Duodenal mucosa (tissue), 2 donors: ENCODE results near the gene RAB12.
A peak's percentile ranks its signal among the peaks of the same experiment; 100 is the strongest.
"Not testable (repeated sequence)": the region's sequence is repeated elsewhere in the genome, so short reads cannot be mapped to it uniquely, and the experiment has no call there.

Experiments used
- H3K27ac ChIP-seq: one replicate; pipeline ENCODE4 v1.7.0; 2013; ENCODE audit warnings: low read depth, low read length
- H3K27me3 ChIP-seq, 2 donors: one replicate each; pipeline ENCODE4 v1.7.0; 2013; ENCODE audit warnings: low read length in 2 of 2, control low read depth in 1 of 2; ENCODE audit not compliant: insufficient read depth in 2 of 2, control insufficient read depth in 1 of 2
- H3K36me3 ChIP-seq, 2 donors: one replicate each; pipeline ENCODE4 v1.7.0; 2013; ENCODE audit warnings: low read length in 2 of 2, control low read depth in 1 of 2; ENCODE audit not compliant: insufficient read depth in 2 of 2, control insufficient read depth in 1 of 2
- H3K4me1 ChIP-seq, 2 donors: one replicate each; pipeline ENCODE4 v1.7.0; 2013; ENCODE audit warnings: low read length in 2 of 2, control low read depth in 1 of 2; ENCODE audit not compliant: insufficient read depth in 2 of 2, control insufficient read depth in 1 of 2
- H3K4me3 ChIP-seq, 2 donors: one replicate each; pipeline ENCODE4 v1.7.0; 2013; ENCODE audit warnings: low read length in 2 of 2, low read depth in 1 of 2
- H3K9ac ChIP-seq, 2 donors: one replicate each; pipeline ENCODE4 v1.7.0; 2013; ENCODE audit warnings: low read length in 2 of 2, low read depth in 1 of 2
- H3K9me3 ChIP-seq, 2 donors: one replicate each; pipeline ENCODE4 v1.7.0; 2013; ENCODE audit warnings: low read length in 2 of 2, control low read depth in 1 of 2; ENCODE audit not compliant: control insufficient read depth in 1 of 2

RAB12 gene, protein sequence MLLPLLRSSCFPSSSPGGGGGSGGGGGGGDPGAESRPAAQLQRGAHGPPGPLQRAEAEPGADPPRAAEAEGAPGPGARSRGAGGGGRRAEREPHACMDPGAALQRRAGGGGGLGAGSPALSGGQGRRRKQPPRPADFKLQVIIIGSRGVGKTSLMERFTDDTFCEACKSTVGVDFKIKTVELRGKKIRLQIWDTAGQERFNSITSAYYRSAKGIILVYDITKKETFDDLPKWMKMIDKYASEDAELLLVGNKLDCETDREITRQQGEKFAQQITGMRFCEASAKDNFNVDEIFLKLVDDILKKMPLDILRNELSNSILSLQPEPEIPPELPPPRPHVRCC

DNA sequence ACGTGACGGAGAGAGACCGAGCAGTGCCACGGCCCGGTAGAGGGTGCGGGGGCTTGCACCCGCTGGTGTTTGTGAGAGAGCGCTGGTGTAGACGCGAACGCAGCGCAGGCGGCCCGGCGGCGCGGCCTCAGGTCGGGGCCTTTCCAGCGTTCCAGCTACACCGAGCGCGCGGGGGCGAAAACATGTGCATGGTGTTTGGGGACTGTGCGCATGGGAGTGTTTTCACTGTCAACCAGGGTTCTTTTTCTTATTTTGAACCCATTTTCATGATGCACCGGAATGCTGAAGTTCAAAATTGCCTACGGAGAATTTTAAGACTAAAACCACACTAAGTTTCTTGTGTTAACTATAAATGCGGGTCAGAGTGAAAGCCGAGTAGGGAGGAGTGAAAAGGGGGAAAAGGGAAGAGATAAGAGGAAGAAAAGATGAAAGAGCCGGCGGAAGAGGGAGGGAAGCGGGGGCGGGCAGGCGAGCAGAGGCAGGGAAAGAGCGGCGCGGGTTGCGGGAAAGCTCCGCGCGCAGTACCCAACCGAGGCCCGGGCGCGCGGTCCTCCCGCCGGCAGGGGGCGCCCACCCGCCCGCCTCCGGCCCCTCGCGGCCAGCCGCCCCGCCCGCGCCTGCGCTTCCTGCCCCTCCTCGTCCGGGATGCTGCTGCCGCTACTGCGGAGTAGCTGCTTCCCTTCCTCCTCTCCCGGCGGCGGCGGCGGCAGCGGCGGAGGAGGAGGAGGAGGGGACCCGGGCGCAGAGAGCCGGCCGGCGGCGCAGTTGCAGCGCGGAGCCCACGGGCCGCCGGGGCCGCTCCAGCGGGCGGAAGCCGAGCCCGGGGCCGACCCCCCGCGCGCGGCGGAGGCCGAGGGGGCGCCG lies at the start of gene RAB12:
RAB12 (plus strand) TSS at position 643 of the 864 bp plus-strand sequence; CDS start at position 646, 3 bp downstream.
- Histone ChIP-seq H3K4me1 (peaks cover 18 to 32% of the 10 kb centered on the region in 2 donors), H3K9me3 (no peaks in the 10 kb centered on the region), H3K27ac (peak within 1 kb of the TSS; percentile 51), H3K9ac (peak within 1 kb of the TSS; percentile 71 to 82), H3K4me3 (peak within 1 kb of the TSS; percentile 71 to 78), H3K36me3 (peaks cover 0 to 6% of the 10 kb centered on the region in 2 donors), H3K27me3 (peaks cover 0 to 6% of the 10 kb centered on the region in 2 donors)

DNA sequence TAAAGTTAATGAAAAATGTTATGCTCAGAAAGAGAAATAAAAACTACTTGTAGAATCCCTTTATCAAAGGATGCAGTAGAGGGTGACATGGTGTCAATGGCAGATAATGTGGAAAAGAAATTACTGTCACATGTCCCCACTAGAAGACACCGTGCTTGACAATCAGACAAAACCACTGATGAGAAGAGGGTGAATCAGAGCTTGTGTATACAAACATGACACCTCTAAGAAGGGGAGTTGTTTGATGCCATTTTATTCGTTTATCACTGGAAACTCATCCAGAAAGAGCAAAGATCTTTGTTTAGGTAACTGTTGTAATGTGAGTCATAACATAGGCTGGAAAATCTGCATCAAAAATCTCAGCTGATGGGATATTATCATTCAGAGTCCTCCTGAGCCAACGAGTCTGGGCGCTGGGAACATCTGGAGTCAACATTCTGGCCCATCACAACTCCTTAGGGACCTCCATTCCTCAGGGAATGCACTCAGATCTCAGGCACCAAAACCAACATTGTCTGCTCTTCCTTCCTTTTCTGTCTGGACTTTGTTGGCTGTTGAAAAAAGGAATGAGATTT lies 49.5 kb upstream of the RAB12 start:
- Histone ChIP-seq H3K4me1 (no peaks in the 10 kb centered on the region), H3K27me3 (no peaks in the 10 kb centered on the region), H3K4me3 (no peak overlapping the region), H3K9ac (no peak overlapping the region), H3K9me3 (no peaks in the 10 kb centered on the region), H3K27ac (no peak overlapping the region), H3K36me3 (no peaks in the 10 kb centered on the region)

GRCh38 chr18:8561123-8561910 lies 47.9 kb upstream of the RAB12 start:
- Histone ChIP-seq H3K9me3 (no peaks in the 10 kb centered on the region), H3K36me3 (no peaks in the 10 kb centered on the region), H3K27me3 (no peaks in the 10 kb centered on the region), H3K4me3 (no peak overlapping the region), H3K4me1 (no peaks in the 10 kb centered on the region), H3K27ac (no peak overlapping the region), H3K9ac (no peak overlapping the region)

DNA sequence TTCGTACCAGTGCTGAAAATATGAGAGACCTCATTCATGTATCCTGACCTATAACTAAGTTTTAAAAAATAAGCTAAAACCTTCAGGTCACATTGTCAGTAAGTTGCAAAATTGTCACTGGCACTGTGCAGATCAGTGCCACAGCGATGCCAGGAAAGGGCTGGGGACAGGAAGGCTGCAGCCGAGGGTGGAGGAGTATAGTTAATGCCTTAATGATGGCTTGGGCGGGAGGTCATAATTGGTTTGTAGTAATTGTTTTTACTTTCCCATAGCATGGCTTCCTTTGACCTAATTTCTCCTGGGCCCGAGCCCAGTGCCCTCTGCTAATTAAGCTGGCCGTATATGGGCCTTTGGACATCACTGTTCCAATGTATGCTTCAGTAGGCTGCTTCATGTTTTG lies 47.2 kb upstream of the RAB12 start:
- Histone ChIP-seq H3K9ac (no peak overlapping the region), H3K27ac (no peak overlapping the region), H3K4me3 (no peak overlapping the region), H3K4me1 (no peaks in the 10 kb centered on the region), H3K9me3 (no peaks in the 10 kb centered on the region), H3K27me3 (no peaks in the 10 kb centered on the region), H3K36me3 (no peaks in the 10 kb centered on the region)

DNA sequence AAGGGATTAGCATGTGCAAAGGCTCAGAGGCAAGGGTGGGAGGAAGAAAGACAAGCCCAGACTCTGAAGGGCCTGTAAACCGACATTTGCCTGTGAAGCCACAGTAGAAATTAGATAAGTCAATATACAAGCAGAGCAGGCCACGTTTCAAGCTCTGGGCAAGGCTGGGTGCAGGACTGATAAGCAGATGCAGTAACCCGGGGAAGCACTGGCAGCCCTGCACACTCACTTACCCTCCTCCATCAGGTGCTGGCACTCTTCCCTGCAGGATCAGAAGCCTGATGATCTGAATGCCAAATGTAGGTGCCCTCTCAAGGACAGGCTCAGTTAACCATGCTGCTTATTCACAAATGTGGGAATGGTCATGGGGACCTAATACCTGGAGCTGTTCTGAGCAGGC lies 46.3 kb upstream of the RAB12 start:
- H3K36me3 ChIP-seq = no peaks in the 10 kb centered on the region
- H3K27me3 ChIP-seq = no peaks in the 10 kb centered on the region
- H3K27ac ChIP-seq = no peak overlapping the region
- no peaks in the 10 kb centered on the region for H3K4me1 ChIP-seq
- H3K4me3 ChIP-seq = no peak overlapping the region
- no peak overlapping the region for H3K9ac ChIP-seq
- no peaks in the 10 kb centered on the region for H3K9me3 ChIP-seq

GRCh38 chr18:8571399-8571798 lies 37.8 kb upstream of the RAB12 start:
- no peaks in the 10 kb centered on the region for H3K4me1 ChIP-seq
- H3K27me3 ChIP-seq = no peaks in the 10 kb centered on the region
- no peak overlapping the region for H3K4me3 ChIP-seq
- H3K9ac ChIP-seq = no peak overlapping the region
- H3K27ac ChIP-seq = no peak overlapping the region
- no peaks in the 10 kb centered on the region for H3K36me3 ChIP-seq
- H3K9me3 ChIP-seq = no peaks in the 10 kb centered on the region

DNA sequence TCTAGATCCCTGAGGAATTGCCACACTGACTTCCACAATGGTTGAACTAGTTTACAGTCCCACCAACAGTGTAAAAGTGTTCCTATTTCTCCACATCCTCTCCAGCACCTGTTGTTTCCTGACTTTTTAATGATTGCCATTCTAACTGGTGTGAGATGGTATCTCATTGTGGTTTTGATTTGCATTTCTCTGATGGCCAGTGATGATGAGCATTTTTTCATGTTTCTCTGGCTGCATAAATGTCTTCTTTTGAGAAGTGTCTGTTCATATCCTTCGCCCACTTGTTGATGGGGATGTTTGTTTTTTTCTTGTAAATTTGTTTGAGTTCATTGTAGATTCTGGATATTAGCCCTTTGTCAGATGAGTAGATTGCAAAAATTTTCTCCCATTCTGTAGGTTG lies 35.5 kb upstream of the RAB12 start:
- H3K4me3 ChIP-seq, H3K27ac ChIP-seq, H3K9ac ChIP-seq, H3K9me3 ChIP-seq, H3K27me3 ChIP-seq, H3K4me1 ChIP-seq, H3K36me3 ChIP-seq: not testable (repeated sequence)

GRCh38 chr18:8584798-8585197 lies 24.4 kb upstream of the RAB12 start:
- Histone ChIP-seq H3K9ac (no peak overlapping the region), H3K4me3 (no peak overlapping the region), H3K27ac (no peak overlapping the region), H3K27me3 (peaks cover 0 to 5% of the 10 kb centered on the region in 2 donors), H3K36me3 (no peaks in the 10 kb centered on the region), H3K4me1 (no peaks in the 10 kb centered on the region), H3K9me3 (no peaks in the 10 kb centered on the region)

- H3K27me3 ChIP-seq = peaks cover 0 to 5% of the 10 kb centered on the region in 2 donors
- H3K4me3 ChIP-seq = no peak overlapping the region
- no peaks in the 10 kb centered on the region for H3K36me3 ChIP-seq
- H3K27ac ChIP-seq = no peak overlapping the region
- H3K9ac ChIP-seq = no peak overlapping the region
- H3K9me3 ChIP-seq = no peaks in the 10 kb centered on the region
- H3K4me1 ChIP-seq = no peaks in the 10 kb centered on the region
Measured at GRCh38 chr18:8586941-8587340, 22.3 kb upstream of the RAB12 start.
